ENCODE results near the gene TPTE2.
"Not testable (repeated sequence)": the region's sequence is repeated elsewhere in the genome, so short reads cannot be mapped to it uniquely, and the experiment has no call there.

TPTE2 gene

DNA sequence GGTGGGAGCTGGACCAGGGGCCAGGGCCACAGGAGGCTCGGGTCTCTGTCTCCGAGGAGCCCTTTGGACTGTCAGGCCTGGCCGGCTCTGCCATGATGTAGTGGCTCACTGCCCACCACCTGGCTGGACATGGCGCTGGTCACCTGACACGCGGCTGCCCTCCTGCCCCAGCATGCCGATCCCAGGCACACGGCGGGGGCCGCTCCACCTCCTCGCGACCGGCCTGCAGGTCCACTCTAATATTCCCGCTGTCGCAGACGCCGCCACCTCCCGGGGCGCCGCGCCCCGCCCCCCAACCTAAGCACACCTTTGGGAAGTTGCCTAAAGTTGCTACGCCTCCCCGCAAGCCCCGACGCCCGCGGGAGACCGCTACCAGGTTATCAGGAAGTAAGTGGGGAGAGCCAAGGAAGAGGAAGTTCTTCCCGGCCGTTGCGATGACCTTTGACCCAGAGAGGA, at the start of gene TPTE2:
Gene TPTE2 (minus strand): TSS at position 406 of the 456 bp plus-strand sequence. CDS start 58,298 bp downstream, outside the sequence.
- DNase-seq = not testable (repeated sequence)

- DNase-seq = no peak
Measured at GRCh38 chr13:19607523-19608078, 46.3 kb upstream of the TPTE2 start.

DNA sequence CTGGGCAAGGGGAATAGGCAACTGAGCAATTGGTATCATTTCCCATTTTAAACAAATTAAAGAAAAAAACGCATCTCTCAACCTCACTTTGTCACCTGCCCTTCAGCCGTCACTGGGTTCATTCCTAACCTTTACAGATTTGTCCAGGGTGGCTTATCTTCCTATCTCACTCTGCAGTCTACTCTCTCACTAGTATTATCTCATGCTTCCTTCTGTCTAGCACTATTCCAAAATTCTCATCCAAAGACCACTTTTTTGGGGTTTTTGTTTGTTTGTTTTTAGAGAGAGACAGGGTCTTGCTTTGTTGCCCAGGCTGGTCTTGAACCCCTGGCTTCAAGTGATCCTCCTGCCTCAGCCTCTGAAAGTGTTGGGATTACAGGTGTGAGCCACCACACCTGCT, 45.4 kb upstream of the TPTE2 start:
- DNase-seq = no peak

DNA sequence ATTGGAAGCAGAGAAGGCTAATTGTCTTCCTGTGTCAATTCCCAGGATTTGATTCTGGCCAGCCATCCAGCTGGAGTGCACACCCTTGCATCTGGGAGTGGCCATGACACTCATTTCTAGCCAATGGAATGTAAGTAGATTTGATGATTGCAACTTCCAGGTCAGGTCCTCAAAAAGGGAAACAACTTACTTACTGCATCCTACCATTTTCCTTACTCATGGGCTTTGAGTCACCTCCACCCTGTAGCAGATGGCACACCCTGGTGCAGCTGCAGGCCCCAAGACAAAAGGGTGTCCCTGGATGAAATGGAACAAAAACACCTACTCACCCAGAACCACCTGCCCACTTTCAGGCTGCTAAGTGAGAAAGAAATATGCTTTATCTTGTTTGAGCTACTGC, 44.8 kb upstream of the TPTE2 start:
- DNase-seq = no peak

DNA sequence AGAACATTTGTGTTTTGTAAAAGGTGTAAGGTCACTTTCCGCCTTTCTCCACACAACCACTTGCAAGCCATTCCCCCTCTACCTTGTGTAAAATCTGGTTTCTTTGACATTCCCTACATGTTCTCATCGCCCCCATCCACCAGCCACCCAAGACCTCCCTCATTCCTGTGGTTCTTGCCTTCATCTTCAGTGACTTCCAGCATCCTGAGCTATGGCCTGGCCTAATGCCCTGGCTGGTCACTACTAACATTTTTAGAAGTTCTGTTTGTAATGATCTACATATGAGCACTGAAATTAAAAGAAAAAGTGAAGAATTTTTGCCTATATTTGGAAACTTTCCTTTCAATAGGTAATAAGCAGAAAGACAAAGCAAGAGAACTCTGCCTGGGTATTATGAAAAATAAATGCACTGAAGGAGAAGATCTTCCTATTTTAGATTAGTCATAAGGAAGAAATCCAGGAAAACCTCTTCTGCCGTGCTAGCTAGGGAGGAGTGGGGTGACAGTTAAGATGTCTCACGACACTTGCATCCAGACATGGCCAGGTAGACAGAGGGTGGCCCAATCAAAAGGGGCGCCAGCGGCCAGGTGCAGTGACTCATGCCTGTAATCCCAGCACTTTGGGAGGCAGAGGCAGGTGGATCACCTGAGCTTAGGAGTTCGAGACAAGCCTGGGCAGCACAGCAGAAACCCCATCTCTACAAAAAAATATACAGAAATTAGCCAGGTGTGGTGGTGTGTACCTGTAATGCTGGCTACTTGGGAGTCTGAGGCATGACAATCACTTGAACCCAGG, 44.0 kb upstream of the TPTE2 start:
- DNase-seq = no peak

DNA sequence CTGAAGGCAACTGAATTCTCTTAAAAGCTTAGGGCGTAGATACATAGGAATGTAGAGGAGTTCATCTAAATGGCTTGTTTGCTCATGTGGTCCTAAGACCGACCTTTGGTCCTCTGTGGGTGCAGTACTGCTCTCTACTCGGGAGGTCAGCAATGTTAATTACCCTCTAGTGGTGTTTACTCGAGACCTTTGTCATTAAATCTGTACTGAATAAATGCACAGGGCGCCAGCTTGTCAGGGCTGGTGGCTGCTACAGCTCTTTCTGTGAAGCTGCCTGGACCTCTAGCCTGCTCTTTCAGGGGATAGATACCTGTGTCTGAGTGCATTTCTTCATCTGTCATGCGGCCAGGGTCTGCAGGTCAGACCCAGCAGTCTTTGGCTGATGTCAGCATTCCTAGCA, 43.0 kb upstream of the TPTE2 start:
- DNase-seq = no peak

DNA sequence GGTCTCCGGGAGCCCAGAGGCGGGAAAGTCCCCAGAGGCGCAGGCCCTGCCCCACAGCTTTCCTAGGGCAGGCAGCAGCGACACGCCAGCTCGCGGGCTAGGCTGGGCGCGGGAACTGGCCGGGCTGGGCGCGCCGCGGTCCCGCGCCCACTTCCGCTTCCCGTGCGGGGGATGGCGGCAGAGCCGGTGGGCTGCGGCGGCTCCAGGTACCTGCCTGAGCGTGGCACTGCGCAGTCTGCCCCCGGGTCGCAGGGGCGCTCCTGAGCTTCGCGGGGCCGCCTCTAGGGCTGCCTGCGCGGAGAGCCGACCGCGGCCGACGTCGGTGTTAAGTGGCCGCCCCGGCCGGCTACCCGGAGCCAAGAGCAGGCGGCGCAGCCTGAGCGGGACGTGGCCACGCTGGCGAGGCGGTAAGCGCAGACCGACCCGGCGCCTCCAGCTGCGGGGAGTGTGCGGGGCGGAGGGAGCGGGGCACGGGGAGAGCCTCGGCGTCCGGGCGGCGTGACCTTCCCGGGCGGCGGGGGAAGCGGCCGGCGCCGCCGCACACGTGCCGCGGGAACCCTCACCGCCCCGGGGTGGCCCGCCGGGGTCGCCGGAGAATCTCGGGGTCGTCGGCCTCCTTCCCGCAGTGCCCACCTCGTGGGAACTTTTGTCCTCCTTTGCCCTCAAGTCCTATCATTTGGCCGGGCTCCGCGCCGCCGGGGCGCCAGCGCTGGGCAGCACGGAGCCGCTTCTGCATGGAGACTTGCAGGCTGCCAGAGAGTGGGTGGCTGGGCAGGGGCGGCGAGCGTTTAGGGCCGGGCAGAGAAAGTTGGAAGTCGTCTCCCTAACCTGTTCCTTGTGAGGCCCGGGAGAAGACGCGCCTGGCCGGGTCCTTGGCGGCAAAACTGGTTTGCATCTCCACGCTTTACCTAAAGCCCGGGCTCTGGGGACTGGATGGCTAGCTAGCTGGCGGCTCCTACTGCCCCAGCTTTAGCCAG, 40.7 kb upstream of the TPTE2 start:
- DNase-seq = peak; percentile 46

DNA sequence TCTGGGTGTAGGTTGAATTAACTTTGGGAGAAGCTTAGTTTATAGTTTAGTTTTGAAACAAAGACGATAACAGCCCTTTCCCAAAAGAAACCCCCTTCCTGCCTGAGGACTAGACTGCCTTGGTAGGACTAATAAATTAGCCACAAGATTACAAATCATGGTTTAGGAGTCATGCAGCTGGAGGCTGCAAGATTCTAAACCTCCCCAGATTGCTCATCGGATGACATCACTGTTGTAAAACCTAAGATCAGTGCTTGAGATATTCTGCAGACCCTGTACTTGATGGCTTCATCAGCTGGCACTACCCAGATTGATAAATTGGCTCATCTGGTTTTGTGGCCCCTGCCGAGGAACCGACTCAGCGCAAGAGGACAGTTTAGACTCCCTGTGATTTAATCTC, 36.2 kb upstream of the TPTE2 start:
- DNase-seq = no peak

DNA sequence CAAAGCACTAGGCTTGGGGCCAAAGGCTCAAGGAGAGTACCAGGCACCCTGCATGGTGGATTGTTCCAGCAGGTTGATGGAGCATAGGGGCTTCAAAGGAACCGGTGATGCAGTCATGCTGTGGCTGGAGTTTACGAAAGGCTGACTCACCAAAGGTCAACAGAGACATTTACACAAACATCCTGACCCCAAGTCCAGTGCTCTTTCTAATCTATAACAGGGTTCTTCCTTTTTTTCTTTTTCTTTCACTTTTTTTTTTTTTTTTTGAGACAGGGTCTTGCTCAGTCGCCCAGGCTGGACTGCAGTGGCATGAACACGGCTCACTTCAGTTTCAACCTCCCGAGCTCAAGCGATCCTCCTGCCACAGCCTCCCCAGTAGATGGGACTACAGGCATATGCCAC, 35.6 kb upstream of the TPTE2 start:
- DNase-seq = no peak

GRCh38 chr13:19596086-19596485, 34.8 kb upstream of the TPTE2 start:
- no peak for DNase-seq

DNA sequence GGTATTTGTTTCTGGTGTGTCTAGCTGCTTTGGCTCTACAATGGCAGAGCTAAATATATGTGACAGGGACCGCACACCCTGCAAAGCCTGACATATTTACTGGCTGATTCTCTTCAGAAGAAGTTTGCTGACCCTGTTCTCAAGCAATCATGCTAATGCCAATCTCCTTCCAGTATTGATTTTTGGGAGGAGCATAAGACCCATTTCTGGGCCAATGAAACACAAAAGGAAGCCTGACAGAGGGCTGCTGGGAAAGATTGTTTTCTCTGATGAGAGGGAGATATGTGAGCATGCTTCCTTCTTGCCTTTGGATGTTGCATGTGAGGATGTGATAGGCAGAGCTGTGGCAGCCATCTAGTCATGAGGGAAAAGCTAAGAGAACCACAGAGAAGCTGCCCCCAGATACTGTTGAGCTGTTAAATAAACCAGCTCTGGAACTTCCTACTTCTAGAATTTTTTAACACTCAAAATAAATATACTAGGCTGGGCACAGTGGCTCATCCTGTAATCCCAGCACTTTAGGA, 31.4 kb upstream of the TPTE2 start:
- no peak for DNase-seq

DNA sequence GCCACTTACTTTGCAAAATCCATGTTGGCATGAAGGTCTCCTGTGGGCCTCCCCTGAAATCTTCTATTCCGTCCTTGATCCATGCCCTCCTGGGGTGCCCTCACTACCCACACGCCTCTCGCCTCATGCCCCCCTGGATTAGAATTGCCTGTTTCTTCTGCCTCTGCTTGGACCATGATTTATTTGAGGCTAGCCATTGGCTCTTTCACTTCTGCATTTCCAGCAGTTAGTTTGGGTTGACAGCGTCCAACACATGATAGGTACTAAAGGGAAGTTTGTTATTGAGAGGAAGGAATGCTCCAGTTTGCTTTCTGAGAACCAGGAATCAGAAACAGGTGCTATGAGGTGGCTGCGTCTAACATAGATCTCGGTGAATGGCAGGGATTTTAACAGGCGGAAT, 30.5 kb upstream of the TPTE2 start:
- DNase-seq = no peak

DNA sequence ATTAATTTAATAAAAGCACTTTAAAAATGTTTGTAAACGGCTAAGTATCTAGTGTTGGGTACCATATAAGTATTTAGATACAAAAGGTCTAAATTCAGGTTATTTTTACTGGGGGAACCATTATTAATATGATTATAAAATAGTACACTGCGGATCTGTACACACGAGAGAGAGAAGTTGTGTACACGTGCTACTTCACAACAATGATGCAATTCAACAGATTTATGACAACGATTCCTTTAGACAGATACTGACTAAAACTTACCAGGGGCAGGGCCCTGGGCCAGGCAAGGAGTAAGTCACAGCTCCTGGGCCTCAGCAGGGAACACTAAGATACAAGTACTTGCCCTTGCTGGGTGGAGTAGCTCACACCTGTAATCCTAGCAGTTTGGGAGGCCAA, 29.1 kb upstream of the TPTE2 start:
- DNase-seq = no peak

- DNase-seq = no peak
Measured at GRCh38 chr13:19589312-19589711, 28.0 kb upstream of the TPTE2 start.

- DNase-seq = peak; percentile 22
Measured at GRCh38 chr13:19587635-19588300, 26.4 kb upstream of the TPTE2 start.

DNA sequence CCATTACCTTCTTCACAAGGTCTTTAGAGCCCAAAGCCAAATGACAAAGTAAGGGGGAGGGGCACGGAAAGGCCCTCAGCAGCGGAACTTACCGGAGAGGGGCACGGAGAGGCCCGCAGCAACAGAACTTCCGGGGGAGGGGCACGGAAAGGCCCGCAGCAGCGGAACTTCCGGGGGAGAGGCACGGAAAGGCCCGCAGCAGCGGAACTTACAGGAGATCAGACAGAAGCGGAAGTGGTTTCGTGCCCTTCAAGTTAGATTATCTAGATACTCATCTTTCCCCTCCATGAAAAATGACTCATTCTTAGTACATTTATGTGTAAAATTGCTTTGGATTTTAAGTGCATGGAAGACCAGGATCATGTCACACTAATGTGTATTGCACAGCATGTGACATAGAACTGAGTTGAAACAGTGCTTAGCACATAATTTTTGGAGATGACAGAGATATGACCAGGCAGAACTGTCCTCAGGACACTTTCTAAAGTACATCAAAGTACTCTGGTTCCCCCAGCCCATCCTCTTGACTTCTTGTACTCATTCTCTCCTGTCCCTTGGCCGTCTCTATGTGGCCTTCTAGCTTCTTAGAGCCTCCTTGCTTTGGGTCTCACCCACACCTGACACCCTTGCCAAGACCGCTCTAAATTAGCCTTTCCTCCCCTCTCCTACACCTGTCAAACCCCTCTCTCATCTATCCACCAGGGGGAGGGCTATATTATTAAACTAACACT, 25.7 kb upstream of the TPTE2 start:
- peak; percentile 50 for DNase-seq

- no peak for DNase-seq
Measured at GRCh38 chr13:19581675-19582074, 20.3 kb upstream of the TPTE2 start.

DNA sequence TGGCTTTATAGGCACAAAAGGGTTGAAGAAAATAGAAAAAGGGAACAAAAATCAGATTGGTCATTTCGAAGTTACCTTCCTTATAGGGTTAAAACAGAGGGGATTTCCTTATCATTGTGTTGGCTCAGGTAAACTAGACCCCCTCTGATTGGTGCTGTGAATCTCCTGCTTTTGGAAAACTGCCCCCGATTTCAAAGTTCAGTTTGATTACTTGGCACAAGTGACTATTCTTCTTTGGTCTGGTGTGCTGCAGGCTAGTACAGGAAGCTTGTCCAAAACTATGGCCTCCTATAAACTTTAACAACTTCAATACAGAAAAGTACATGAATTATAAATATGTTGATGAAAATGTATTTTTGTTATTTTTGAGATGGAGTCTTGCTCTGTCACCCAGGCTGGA, 13.9 kb upstream of the TPTE2 start:
- no peak for DNase-seq

GRCh38 chr13:19573120-19573716, 11.9 kb upstream of the TPTE2 start:
- no peak for DNase-seq

DNA sequence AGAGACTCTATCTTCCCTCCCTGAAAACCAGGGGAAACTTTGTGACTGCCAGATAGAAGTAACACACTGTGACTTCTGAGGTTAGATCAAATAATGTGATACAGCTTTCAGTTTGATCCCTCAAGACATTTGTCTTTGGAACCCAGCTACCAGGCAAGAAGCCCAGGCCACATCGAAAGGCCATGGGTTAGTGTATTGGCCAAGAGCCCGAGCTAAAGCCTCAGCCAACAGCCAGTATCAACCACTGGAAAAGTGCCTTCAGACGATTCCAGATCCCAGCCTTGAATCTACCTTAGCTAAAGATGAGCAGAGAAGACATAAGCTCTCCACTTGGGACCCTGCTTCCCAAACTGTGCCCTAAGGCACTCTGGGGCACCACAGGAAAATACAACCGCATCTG, 10.9 kb upstream of the TPTE2 start:
- DNase-seq = no peak

DNA sequence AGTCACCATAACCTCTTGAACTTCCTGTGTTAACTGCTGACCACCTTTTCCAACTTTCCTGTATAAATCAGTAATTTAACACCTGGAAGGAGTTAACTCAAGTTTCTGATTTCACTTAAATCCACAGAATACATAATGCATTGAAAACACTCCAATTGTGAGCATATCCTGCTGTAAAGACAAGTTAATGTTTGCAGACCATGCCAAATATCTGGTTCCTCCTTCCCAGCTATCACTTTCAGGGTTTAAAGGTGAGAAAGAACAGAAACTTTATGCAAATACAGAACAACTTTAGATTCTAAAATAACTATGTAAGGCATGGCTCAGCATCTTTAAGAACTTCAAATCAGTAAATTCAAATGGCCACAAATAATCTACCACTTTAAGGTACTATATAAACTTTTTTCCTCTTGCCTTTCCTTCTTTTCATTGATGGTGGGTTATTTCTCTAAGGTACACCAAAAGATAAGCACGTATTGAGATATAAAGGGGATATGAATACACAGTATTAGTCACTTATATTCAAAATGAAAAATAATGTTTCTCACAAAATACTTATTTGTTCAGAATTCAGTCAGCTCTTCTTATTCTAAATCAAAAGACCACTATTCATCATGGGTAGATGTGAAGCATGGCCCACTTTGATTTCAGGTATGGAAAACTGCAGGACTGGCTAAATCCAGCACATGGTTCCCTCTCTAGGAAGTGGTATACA, 6.6 kb upstream of the TPTE2 start:
- DNase-seq = no peak
